ENCODE results near the gene TRIL. TPM values are rescaled to one million over a fixed set of nuclear protein-coding genes. Genes with fewer than 3 reads are reported as not detected.

Gene TRIL
- polyA plus RNA-seq, 2 of the 4 experiments (the other 2 are of a cell fraction): not detected

DNA sequence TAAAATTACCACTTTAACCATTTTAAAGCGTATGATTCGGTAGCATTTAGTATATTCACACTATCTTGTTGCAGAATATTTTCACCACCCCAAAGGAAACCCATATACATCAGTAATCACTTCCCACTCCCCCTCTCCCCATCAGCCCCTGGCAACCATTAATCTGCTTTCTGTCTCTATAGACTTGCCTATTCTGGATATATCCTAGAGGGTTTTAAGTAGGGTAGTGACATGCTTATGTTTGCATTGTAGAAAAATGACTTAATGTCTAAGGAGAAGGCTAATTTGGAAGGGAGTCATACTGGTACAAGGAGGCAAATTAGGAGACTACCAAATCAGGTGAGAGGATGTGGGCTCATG lies 42.6 kb upstream of the TRIL start:
- CTCF ChIA-PET: no interaction called here
- 54% methylated on average over 2 of the region's 2 CpGs for WGBS (ENCODE audit: missing lambda C conversion rate)
- ATAC-seq: no peak

DNA sequence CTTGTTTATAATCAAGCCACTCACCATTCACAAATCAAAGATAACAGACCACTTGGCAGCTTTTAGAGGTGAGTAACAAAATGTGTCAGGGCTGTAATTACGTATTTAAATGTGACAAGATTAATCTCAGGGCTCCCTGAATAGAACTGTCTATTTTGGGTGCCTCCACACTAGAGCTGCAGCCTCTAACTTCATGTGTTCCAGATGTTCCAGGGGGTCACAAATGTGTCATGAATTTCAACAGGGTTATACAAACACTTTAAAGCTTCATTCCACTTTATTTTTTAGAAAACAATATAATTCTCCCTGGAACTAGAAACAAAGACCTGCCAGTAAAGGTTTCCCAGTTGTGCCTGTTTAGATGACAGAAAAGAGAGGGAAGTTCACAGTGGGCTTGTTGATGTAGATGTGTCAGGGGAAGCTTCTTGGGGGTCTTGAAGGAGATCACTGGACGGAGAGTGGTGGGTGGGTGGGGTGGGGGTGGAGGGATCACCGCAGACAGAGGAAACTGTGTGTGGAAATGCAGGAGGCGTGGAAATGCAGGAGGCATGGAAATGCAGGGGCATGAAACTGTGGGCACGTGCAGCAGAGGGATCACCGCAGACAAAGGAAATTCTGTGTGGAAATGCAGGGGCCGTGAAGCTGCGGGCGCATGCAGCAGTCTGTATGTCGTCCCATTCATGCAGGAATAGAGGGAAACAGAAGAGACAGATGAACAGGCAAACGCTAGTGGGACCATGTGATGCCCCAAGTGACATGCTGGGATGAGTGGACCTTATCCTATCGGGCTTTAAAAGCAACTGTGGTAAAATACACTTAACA lies 42.0 kb upstream of the TRIL start:
- DNase-seq (ENCODE audit: low read depth in 1 of 2, low spot score in 1 of 2): no peak
- no peak for ATAC-seq
- CTCF ChIA-PET: no interaction called here
- WGBS (ENCODE audit: missing lambda C conversion rate): 27% methylated on average over 11 of the region's 12 CpGs
- TF ChIP-seq HOXB13 (CRISPR knock-in tag; IDR thresholded peaks at IDR 0.05; ENCODE audit: low read depth) (no peak), JUNB (IDR thresholded peaks at IDR 0.05) (no peak), ZC3H11A (IDR thresholded peaks at IDR 0.05) (no peak), RFX5 (IDR thresholded peaks at IDR 0.05) (no peak), FOSB (CRISPR knock-in tag; IDR thresholded peaks at IDR 0.05) (no peak), TP53 (CRISPR knock-in tag; IDR thresholded peaks at IDR 0.05) (no peak), PHF8 (IDR thresholded peaks at IDR 0.05; ENCODE audit: borderline replicate concordance, low read depth) (no peak), JUN (IDR thresholded peaks at IDR 0.05) (no peak), RNF2 (IDR thresholded peaks at IDR 0.05; ENCODE audit: borderline replicate concordance, low read depth) (no peak), FOSL2 (IDR thresholded peaks at IDR 0.05) (no peak), FOSL2 (CRISPR knock-in tag; IDR thresholded peaks at IDR 0.05) (no peak), EHF (CRISPR knock-in tag; IDR thresholded peaks at IDR 0.05) (no peak), KDM5A (IDR thresholded peaks at IDR 0.05) (no peak)
- TF ChIP-seq, protein P1, sequence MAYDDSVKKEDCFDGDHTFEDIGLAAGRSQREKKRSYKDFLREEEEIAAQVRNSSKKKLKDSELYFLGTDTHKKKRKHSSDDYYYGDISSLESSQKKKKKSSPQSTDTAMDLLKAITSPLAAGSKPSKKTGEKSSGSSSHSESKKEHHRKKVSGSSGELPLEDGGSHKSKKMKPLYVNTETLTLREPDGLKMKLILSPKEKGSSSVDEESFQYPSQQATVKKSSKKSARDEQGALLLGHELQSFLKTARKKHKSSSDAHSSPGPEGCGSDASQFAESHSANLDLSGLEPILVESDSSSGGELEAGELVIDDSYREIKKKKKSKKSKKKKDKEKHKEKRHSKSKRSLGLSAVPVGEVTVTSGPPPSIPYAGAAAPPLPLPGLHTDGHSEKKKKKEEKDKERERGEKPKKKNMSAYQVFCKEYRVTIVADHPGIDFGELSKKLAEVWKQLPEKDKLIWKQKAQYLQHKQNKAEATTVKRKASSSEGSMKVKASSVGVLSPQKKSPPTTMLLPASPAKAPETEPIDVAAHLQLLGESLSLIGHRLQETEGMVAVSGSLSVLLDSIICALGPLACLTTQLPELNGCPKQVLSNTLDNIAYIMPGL (CRISPR knock-in tag; IDR thresholded peaks at IDR 0.05; ENCODE audit: borderline replicate concordance): no peak
- TF ChIP-seq, protein P2, sequence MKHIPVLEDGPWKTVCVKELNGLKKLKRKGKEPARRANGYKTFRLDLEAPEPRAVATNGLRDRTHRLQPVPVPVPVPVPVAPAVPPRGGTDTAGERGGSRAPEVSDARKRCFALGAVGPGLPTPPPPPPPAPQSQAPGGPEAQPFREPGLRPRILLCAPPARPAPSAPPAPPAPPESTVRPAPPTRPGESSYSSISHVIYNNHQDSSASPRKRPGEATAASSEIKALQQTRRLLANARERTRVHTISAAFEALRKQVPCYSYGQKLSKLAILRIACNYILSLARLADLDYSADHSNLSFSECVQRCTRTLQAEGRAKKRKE (CRISPR knock-in tag; IDR thresholded peaks at IDR 0.05; ENCODE audit: low read depth): no peak
- TF ChIP-seq, protein P3, sequence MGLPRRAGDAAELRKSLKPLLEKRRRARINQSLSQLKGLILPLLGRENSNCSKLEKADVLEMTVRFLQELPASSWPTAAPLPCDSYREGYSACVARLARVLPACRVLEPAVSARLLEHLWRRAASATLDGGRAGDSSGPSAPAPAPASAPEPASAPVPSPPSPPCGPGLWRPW (IDR thresholded peaks at IDR 0.05): no peak
- TF ChIP-seq, protein P4, sequence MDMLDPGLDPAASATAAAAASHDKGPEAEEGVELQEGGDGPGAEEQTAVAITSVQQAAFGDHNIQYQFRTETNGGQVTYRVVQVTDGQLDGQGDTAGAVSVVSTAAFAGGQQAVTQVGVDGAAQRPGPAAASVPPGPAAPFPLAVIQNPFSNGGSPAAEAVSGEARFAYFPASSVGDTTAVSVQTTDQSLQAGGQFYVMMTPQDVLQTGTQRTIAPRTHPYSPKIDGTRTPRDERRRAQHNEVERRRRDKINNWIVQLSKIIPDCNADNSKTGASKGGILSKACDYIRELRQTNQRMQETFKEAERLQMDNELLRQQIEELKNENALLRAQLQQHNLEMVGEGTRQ (IDR thresholded peaks at IDR 0.05): no peak
- H3K27ac ChIP-seq: no peak overlapping the region
- POLR2A ChIA-PET: no interaction called here
- FAIRE-seq: no peak
- H3K9me3 ChIP-seq: no peaks in the 10 kb centered on the region
- no peak overlapping the region for H3K4me2 ChIP-seq
- H3K4me3 ChIP-seq: no peak overlapping the region
- H3K4me1 ChIP-seq: no peaks in the 10 kb centered on the region

More for the DNA sequence above, 42.6 kb upstream of the TRIL start:
- Histone ChIP-seq H3K4me1 (no peaks in the 10 kb centered on the region), H3K27ac (no peak overlapping the region), H3K4me2 (no peak overlapping the region), H3K9me3 (no peaks in the 10 kb centered on the region), H3K4me3 (no peak overlapping the region)
- TF ChIP-seq CBX8 (IDR thresholded peaks at IDR 0.05) (no peak), FOSL2 (IDR thresholded peaks at IDR 0.05) (no peak), FOSL2 (CRISPR knock-in tag; IDR thresholded peaks at IDR 0.05) (no peak), EHMT2 (IDR thresholded peaks at IDR 0.05; ENCODE audit: low read depth) (no peak)
- DNase-seq (ENCODE audit: low read depth in 1 of 2, low spot score in 1 of 2) (no peak), FAIRE-seq (no peak)
- POLR2A ChIA-PET: no interaction called here

DNA sequence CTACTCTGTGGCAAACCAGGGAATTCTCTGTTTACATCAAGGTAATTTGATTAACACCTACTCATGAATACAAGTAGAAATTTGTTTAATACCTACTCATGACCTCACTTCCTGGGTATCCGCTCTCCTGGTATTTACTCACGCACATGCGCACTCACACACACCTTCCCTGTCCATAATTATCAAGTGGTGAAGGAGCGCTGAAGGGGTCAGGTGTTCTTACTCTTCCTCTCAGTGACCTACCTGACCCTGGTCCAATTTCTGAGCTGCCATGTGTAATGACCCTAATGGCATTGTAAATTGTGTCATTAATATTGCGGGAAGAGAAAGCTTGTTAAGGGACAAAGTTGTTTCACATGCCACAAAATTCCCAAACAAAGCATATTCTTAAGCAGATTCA lies 41.3 kb upstream of the TRIL start:
- H3K4me2 ChIP-seq: no peak overlapping the region
- H3K27ac ChIP-seq: no peak overlapping the region
- H3K4me1 ChIP-seq: no peaks in the 10 kb centered on the region
- POLR2A ChIA-PET: no interaction called here
- no peak overlapping the region for H3K4me3 ChIP-seq
- ATAC-seq (no peak), DNase-seq (ENCODE audit: low read depth in 1 of 2, low spot score in 1 of 2) (no peak), FAIRE-seq (no peak)
- CTCF ChIA-PET: no interaction called here
- TF ChIP-seq CHD4 (IDR thresholded peaks at IDR 0.05; ENCODE audit: borderline replicate concordance) (no peak), ZSCAN20 (CRISPR knock-in tag; IDR thresholded peaks at IDR 0.05) (no peak), NPAS2 (CRISPR knock-in tag; IDR thresholded peaks at IDR 0.05; ENCODE audit: borderline replicate concordance) (no peak), RNF2 (IDR thresholded peaks at IDR 0.05; ENCODE audit: borderline replicate concordance, low read depth) (no peak), ZC3H11A (IDR thresholded peaks at IDR 0.05) (no peak), POLR2AphosphoS2 (conservative IDR thresholded peaks at IDR 0.05; ENCODE audit: low read length) (no peak), FOXS1 (CRISPR knock-in tag; IDR thresholded peaks at IDR 0.05) (no peak), RAD21 (conservative IDR thresholded peaks at IDR 0.05 in 1 of 2, IDR thresholded peaks at IDR 0.05 in 1 of 2) (no peak), ZNF302 (CRISPR knock-in tag; IDR thresholded peaks at IDR 0.05) (no peak), HDAC2 (IDR thresholded peaks at IDR 0.05) (no peak), NFE2L2 (conservative IDR thresholded peaks at IDR 0.05; ENCODE audit: low read length) (no peak)
- TF ChIP-seq, protein P1 (CRISPR knock-in tag; IDR thresholded peaks at IDR 0.05; ENCODE audit: borderline replicate concordance): no peak
- WGBS (ENCODE audit: missing lambda C conversion rate): 81% methylated on average over 5 of the region's 5 CpGs
- no peaks in the 10 kb centered on the region for H3K9me3 ChIP-seq
